HEK293T (cell line): ENCODE results near the gene KDM2B.

Experiments
- CTCF ChIA-PET: fragments of 350-600 bp; formaldehyde crosslinking; extraction: SDS; loops from one replicate; lab custom pipeline; 2021; ENCODE audit warnings: antibody characterized with exemption, inconsistent platforms; lab: Yijun Ruan, JAX
- POLR2A ChIA-PET: fragments of 350-600 bp; formaldehyde crosslinking; extraction: SDS; loops from one replicate; lab custom pipeline; 2020; ENCODE audit warnings: antibody characterized with exemption, inconsistent platforms; lab: Yijun Ruan, JAX
- DNase-seq: peaks from one replicate; pipeline ENCODE4 v3.0.0; 2012; ENCODE audit warnings: mixed read lengths; ENCODE audit errors: extremely low spot score
- ARNT ChIP-seq: fragments of 450-650 bp; IDR thresholded peaks from 2 replicates; pipeline ENCODE4 v1.6.1; 2017; ENCODE audit warnings: mild to moderate bottlenecking
- BHLHE40 ChIP-seq: fragments of 450-650 bp; IDR thresholded peaks from 2 replicates; pipeline ENCODE4 v1.6.1; 2016; ENCODE audit warnings: mild to moderate bottlenecking, moderate library complexity, borderline replicate concordance
- CTBP1 ChIP-seq: fragments of 450-650 bp; IDR thresholded peaks from 2 replicates; pipeline ENCODE4 v1.6.1; 2016; ENCODE audit warnings: borderline replicate concordance
- ELF4 ChIP-seq: fragments of 450-650 bp; IDR thresholded peaks from 2 replicates; pipeline ENCODE4 v1.6.1; 2017; ENCODE audit warnings: antibody characterized with exemption
- FOXA1 ChIP-seq: fragments of 450-650 bp; IDR thresholded peaks from 2 replicates; pipeline ENCODE4 v1.6.1; 2016; ENCODE audit warnings: mild to moderate bottlenecking
- FOXK2 ChIP-seq: fragments of 450-650 bp; IDR thresholded peaks from 2 replicates; pipeline ENCODE4 v1.6.1; 2016; ENCODE audit warnings: mild to moderate bottlenecking
- FOXM1 ChIP-seq: fragments of 450-650 bp; IDR thresholded peaks from 2 replicates; pipeline ENCODE4 v1.6.1; 2017; ENCODE audit warnings: mild to moderate bottlenecking, borderline replicate concordance
- HDGF ChIP-seq: fragments of 450-650 bp; IDR thresholded peaks from 2 replicates; pipeline ENCODE4 v1.6.1; 2017; ENCODE audit warnings: antibody characterized with exemption, borderline replicate concordance
- L3MBTL2 ChIP-seq: fragments of 450-650 bp; conservative IDR thresholded peaks from 2 replicates; pipeline ENCODE4 v1.6.1; 2016; ENCODE audit warnings: mild to moderate bottlenecking
- LEF1 ChIP-seq: fragments of 450-650 bp; IDR thresholded peaks from 2 replicates; pipeline ENCODE4 v1.6.1; 2017; ENCODE audit warnings: mild to moderate bottlenecking, borderline replicate concordance
- NFRKB ChIP-seq: fragments of 450-650 bp; IDR thresholded peaks from 2 replicates; pipeline ENCODE4 v1.6.1; 2016; ENCODE audit warnings: mild to moderate bottlenecking, moderate library complexity
- PKNOX1 ChIP-seq: fragments of 450-650 bp; IDR thresholded peaks from 2 replicates; pipeline ENCODE4 v1.6.1; 2016
- SP1 ChIP-seq: fragments of 450-650 bp; IDR thresholded peaks from 2 replicates; pipeline ENCODE4 v1.6.1; 2017
- SUZ12 ChIP-seq: fragments of 450-650 bp; IDR thresholded peaks from 2 replicates; pipeline ENCODE4 v1.6.1; 2016; ENCODE audit warnings: mild to moderate bottlenecking
- TARDBP ChIP-seq: fragments of 450-650 bp; IDR thresholded peaks from 2 replicates; pipeline ENCODE4 v1.6.1; 2016
- ZNF384 ChIP-seq: fragments of 450-650 bp; IDR thresholded peaks from 2 replicates; pipeline ENCODE4 v1.6.1; 2016

KDM2B gene

DNA sequence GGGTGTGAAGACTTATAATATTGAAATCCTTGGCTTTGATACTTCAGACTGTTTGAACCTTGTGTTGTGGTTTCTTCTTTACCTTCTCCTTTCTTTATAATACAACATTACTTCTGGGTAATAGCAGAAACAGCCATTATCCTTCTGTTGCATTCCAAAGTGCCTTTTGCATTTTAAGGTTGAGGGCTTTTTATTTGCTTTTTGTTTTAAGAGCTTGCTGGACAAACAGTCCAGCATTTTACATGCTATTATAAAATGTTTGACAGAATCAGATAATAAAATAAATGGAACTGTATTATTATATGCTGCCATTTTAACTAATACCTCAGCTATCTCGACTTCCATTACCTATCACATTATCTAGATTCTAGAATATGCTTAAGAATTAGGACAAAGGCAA lies 166.9 kb downstream of the KDM2B start:
- TF ChIP-seq HDGF (no peak), LEF1 (no peak), ZNF384 (no peak), BHLHE40 (no peak), TARDBP (no peak), ELF4 (no peak), ARNT (no peak), SP1 (no peak), NFRKB (no peak), SUZ12 (no peak), L3MBTL2 (no peak), PKNOX1 (no peak), CTBP1 (no peak), FOXA1 (no peak)
- CTCF ChIA-PET = no interaction called here
- POLR2A ChIA-PET = interaction anchor here (0.7 to 2.1 kb wide), 2 partner anchors 13 to 62 kb away, joined by 3 to 6 read pairs; partner anchors contain the start of genes ANAPC5 and RNF34
- DNase-seq = no peak

DNA sequence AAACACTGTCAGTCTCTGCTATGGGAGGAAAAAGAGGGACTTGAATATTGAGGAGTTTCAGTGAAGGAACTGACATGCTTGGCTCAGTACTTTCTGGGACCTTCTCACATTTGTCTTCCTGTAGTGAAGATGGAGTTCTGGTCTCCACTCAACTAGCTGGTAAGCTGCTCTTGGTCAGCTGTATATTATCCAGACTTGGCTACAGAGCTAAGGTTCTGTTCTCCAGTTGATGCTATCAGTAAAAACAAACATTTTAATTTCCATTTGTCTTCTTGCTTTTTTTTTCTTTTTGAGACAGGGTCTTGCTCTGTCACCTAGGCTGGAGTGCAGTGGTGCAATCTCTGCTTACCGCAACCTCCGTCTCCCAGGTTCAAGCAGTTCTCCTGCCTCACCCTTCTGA lies 175.6 kb downstream of the KDM2B start:
- CTCF ChIA-PET = no interaction called here

GRCh38 chr12:121404734-121405133 lies 176.1 kb downstream of the KDM2B start:
- no peak for DNase-seq
- TF ChIP-seq SUZ12 (no peak), FOXK2 (no peak), L3MBTL2 (0 out of 2 replicates have a peak, but pooled peaks have one; percentile 13)
- ChIA-PET POLR2A (interaction anchor here (1.4 kb wide), 1 partner anchor 52 kb away, joined by 4 read pairs; the partner anchor contains the start of gene ANAPC5), CTCF (interaction anchor here (1.1 kb wide), 1 partner anchor 70 kb away, joined by 5 read pairs; no protein-coding TSS in a partner anchor)

More for the DNA sequence above, 175.6 kb downstream of the KDM2B start:
- DNase-seq = no peak
- TF ChIP-seq SP1 = no peak
- no peak for TF ChIP-seq BHLHE40
- POLR2A ChIA-PET = interaction anchor here (1.4 kb wide), 1 partner anchor 53 kb away, joined by 4 read pairs; the partner anchor contains the start of gene ANAPC5

- ChIA-PET POLR2A (no interaction called here), CTCF (interaction anchor here (0.6 to 1.1 kb wide), 3 partner anchors 45 to 787 kb away, joined by 3 to 5 read pairs (median 5); no protein-coding TSS in a partner anchor)
- no peak for DNase-seq
- no peak for TF ChIP-seq TARDBP
- no peak for TF ChIP-seq PKNOX1
- TF ChIP-seq CTBP1 = no peak
- TF ChIP-seq LEF1 = no peak
- no peak for TF ChIP-seq FOXK2
- TF ChIP-seq FOXM1 = no peak
- TF ChIP-seq ZNF384 = no peak
- TF ChIP-seq ELF4 = no peak
Observed at GRCh38 chr12:121403721-121404120, 177.1 kb downstream of the KDM2B start.

GRCh38 chr12:121400332-121401139 lies 180.3 kb downstream of the KDM2B start:
- no peak for TF ChIP-seq ELF4
- TF ChIP-seq SP1 = no peak
- no peak for TF ChIP-seq HDGF
- TF ChIP-seq FOXM1 = no peak
- peak; percentile 42 for TF ChIP-seq L3MBTL2
- ChIA-PET POLR2A (interaction anchor here (0.8 to 3.3 kb wide), 12 partner anchors 8 to 228 kb away, joined by 3 to 36 read pairs (median 5); partner anchors contain the start of gene ANAPC5), CTCF (interaction anchor here (0.5 to 1.0 kb wide), 4 partner anchors 9 to 66 kb away, joined by 3 to 4 read pairs (median 3); no protein-coding TSS in a partner anchor)
- peak; percentile 38 for DNase-seq

- DNase-seq = peak; percentile 98
- ChIA-PET POLR2A (interaction anchor here (0.8 to 3.3 kb wide), 13 partner anchors 7 to 229 kb away, joined by 3 to 36 read pairs (median 3); partner anchors contain the start of gene ANAPC5), CTCF (interaction anchor here (0.5 to 1.0 kb wide), 2 partner anchors 16 to 65 kb away, joined by 3 to 4 read pairs; no protein-coding TSS in a partner anchor)
- TF ChIP-seq FOXK2 = no peak
- TF ChIP-seq FOXM1 = no peak
- peak; percentile 100 for TF ChIP-seq PKNOX1
- no peak for TF ChIP-seq HDGF
- no peak for TF ChIP-seq ARNT
- no peak for TF ChIP-seq LEF1
- no peak for TF ChIP-seq FOXA1
- TF ChIP-seq SP1 = peak; percentile 69
- TF ChIP-seq ELF4 = peak; percentile 54; the same call in 1 of the 2 replicates
- TF ChIP-seq TARDBP = no peak
- TF ChIP-seq L3MBTL2 = peak; percentile 95
- TF ChIP-seq SUZ12 = no peak
- no peak for TF ChIP-seq ZNF384
- no peak for TF ChIP-seq CTBP1
- TF ChIP-seq NFRKB = no peak
- TF ChIP-seq BHLHE40 = no peak
Observed at GRCh38 chr12:121399391-121400331, 181.2 kb downstream of the KDM2B start, which contains the start of gene RNF34. TSS of gene RNF34 (plus strand) at chr12:121400118. CDS start at chr12:121400213, 95 bp downstream.
